ENCODE results near the gene BPIFB6. TPM values are rescaled to one million over a fixed set of nuclear protein-coding genes. Genes with fewer than 3 reads are reported as not detected.

BPIFB6 gene
- polyA plus RNA-seq, 2 of the 4 experiments (the other 2 are of a cell fraction), result not detected

DNA sequence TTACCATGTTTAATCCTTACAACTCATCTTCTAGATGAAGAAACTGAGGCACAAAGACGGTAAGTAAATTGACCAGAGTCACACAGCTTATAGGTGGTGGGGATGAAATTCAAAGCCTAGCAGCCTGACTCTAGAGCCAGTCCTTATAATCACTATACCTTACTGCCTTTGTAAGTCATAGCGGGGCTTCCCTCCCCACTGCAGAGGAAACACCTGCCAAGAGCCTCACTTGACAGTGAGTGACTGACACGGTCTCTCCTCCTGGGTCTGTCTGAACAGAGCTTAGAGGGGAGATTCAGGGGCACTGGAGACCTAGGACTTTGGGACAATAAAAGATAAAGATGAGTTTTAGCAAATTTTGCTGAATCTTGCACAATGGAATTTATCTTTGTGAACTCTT is 40.1 kb upstream of the BPIFB6 start (continued):
- TF ChIP-seq, protein P1, sequence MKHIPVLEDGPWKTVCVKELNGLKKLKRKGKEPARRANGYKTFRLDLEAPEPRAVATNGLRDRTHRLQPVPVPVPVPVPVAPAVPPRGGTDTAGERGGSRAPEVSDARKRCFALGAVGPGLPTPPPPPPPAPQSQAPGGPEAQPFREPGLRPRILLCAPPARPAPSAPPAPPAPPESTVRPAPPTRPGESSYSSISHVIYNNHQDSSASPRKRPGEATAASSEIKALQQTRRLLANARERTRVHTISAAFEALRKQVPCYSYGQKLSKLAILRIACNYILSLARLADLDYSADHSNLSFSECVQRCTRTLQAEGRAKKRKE (CRISPR knock-in tag; IDR thresholded peaks at IDR 0.05; ENCODE audit: low read depth), result no peak
- TF ChIP-seq NFE2L2 (conservative IDR thresholded peaks at IDR 0.05; ENCODE audit: low read length), result no peak
- no peak for TF ChIP-seq TFCP2L1 (CRISPR knock-in tag; IDR thresholded peaks at IDR 0.05)
- TF ChIP-seq MAZ (IDR thresholded peaks at IDR 0.05; ENCODE audit: borderline replicate concordance, low read depth, low read length), result no peak
- TF ChIP-seq PHF8 (IDR thresholded peaks at IDR 0.05; ENCODE audit: borderline replicate concordance, low read depth), result no peak
- TF ChIP-seq HOXB5 (CRISPR knock-in tag; IDR thresholded peaks at IDR 0.05), result no peak
- no peak for TF ChIP-seq ESRRA (IDR thresholded peaks at IDR 0.05; ENCODE audit: borderline replicate concordance, low read length)
- TF ChIP-seq HOXA7 (CRISPR knock-in tag; IDR thresholded peaks at IDR 0.05), result no peak
- no peak for TF ChIP-seq ZNF302 (CRISPR knock-in tag; IDR thresholded peaks at IDR 0.05)
- no peak for TF ChIP-seq POLR2AphosphoS2 (conservative IDR thresholded peaks at IDR 0.05; ENCODE audit: low read length)
- no peak for TF ChIP-seq CHD2 (IDR thresholded peaks at IDR 0.05; ENCODE audit: low read length, partially characterized antibody)

DNA sequence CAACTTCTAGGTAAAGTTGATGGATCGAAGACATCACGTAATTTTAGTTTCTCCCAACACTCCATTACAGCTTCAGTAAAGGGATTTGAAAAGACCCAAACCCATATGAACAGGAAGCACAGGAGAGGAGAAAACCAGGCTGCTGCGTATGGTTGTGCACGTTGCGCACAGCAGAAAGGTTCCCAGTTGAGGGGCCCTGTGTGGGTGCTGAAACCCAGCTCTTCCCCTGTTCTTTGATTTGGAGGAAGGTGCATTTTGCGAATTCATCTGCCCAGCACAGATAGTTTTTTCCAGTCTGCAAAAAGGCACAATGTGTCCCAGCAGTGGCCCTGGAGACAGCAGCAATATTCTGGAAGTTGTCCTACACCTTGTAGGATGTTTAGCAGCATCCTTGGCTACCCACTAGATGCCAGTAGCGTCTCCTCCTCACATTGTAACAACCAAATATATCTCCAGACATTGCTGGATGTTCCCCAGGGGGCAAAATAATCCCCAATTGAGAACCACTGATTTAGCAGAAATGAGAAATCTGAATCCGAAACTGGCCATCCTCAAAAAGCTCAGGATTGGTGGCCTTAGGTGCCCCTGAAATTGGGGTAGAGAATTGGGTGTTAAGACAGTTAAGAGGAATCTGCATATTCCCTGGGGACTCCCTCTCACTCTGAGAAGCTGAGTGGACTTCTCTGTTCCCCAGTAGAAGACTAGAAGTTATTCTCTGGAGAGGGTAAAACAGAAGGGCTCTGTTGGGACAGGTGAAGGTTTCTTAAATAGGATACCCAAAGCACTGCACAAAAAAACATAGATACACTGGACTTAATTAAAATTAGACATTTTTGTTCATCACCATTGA is 39.4 kb upstream of the BPIFB6 start:
- FAIRE-seq (no peak), ATAC-seq (no peak)
- CTCF ChIA-PET, result interaction anchor here (1.0 to 2.1 kb wide), 3 partner anchors 16 to 104 kb away, joined by 3 to 5 read pairs (median 3); no protein-coding TSS in a partner anchor

DNA sequence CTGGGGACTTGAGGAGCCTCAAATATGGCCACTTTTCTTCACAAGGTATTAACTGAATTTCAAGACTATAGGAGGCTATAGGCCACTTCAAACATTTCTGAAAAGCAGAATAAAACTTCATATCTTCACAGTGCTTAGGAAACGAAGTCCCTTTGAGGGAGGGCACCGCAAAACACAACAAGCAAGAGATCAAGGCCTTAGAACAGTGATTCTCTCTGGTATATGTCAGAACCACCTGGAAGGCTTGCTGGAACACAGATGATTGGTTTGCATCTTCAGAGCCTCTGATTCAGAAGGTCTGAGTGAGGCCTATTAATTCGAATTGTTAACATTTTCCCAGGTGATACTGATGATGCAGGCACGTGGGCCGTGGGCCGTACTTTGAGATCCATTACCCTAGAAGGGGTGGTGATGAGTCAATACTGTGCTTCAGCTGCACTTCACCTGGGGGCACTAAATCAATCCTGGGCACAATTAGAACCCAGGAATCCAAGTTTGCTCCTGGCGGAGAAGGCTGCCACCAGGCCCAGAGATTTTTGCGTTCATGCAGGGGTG is 37.9 kb upstream of the BPIFB6 start:
- H3K4me3 ChIP-seq, result no peak overlapping the region
- H3K9me3 ChIP-seq, result peaks cover 14% of the 10 kb centered on the region
- no peak for ATAC-seq
- H3K4me1 ChIP-seq, result no peaks in the 10 kb centered on the region
- 44% methylated on average over 8 of the region's 8 CpGs for WGBS (ENCODE audit: missing lambda C conversion rate)
- no peak overlapping the region for H3K4me2 ChIP-seq
- DNase-seq (ENCODE audit: low read depth in 1 of 2, low spot score in 1 of 2), result no peak
- TF ChIP-seq, protein P2, sequence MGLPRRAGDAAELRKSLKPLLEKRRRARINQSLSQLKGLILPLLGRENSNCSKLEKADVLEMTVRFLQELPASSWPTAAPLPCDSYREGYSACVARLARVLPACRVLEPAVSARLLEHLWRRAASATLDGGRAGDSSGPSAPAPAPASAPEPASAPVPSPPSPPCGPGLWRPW (IDR thresholded peaks at IDR 0.05), result no peak
- no peak for TF ChIP-seq RNF2 (IDR thresholded peaks at IDR 0.05; ENCODE audit: borderline replicate concordance, low read depth)
- TF ChIP-seq, protein P3, sequence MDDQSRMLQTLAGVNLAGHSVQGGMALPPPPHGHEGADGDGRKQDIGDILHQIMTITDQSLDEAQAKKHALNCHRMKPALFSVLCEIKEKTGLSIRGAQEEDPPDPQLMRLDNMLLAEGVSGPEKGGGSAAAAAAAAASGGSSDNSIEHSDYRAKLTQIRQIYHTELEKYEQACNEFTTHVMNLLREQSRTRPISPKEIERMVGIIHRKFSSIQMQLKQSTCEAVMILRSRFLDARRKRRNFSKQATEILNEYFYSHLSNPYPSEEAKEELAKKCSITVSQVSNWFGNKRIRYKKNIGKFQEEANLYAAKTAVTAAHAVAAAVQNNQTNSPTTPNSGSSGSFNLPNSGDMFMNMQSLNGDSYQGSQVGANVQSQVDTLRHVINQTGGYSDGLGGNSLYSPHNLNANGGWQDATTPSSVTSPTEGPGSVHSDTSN (IDR thresholded peaks at IDR 0.05), result no peak
- no peak for TF ChIP-seq TFCP2L1 (CRISPR knock-in tag; IDR thresholded peaks at IDR 0.05)
- TF ChIP-seq, protein P4, sequence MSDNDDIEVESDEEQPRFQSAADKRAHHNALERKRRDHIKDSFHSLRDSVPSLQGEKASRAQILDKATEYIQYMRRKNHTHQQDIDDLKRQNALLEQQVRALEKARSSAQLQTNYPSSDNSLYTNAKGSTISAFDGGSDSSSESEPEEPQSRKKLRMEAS (IDR thresholded peaks at IDR 0.05), result no peak
- TF ChIP-seq ZC3H11A (IDR thresholded peaks at IDR 0.05), result no peak
- no peak for TF ChIP-seq JUNB (IDR thresholded peaks at IDR 0.05)
- FAIRE-seq, result no peak
- no peak overlapping the region for H3K27ac ChIP-seq
- CTCF ChIA-PET, result no interaction called here
- POLR2A ChIA-PET, result no interaction called here

More for the DNA sequence above, 39.4 kb upstream of the BPIFB6 start:
- Histone ChIP-seq H3K4me1 (no peaks in the 10 kb centered on the region), H3K4me3 (no peak overlapping the region), H3K27ac (no peak overlapping the region), H3K9me3 (peaks cover 14% of the 10 kb centered on the region), H3K4me2 (no peak overlapping the region)
- TF ChIP-seq POLR2A (IDR thresholded peaks at IDR 0.05; ENCODE audit: low read length) (no peak), CEBPB (IDR thresholded peaks at IDR 0.05) (no peak), ZC3H11A (IDR thresholded peaks at IDR 0.05) (no peak), RFX5 (IDR thresholded peaks at IDR 0.05) (no peak), MYC (IDR thresholded peaks at IDR 0.05; ENCODE audit: borderline replicate concordance, low read length) (no peak), JUNB (IDR thresholded peaks at IDR 0.05) (no peak), JUN (IDR thresholded peaks at IDR 0.05) (no peak), MAFK (IDR thresholded peaks at IDR 0.05; ENCODE audit: partially characterized antibody) (no peak), ZSCAN20 (CRISPR knock-in tag; IDR thresholded peaks at IDR 0.05) (no peak), EHF (CRISPR knock-in tag; IDR thresholded peaks at IDR 0.05) (no peak), KDM1A (IDR thresholded peaks at IDR 0.05; ENCODE audit: low read depth) (no peak), FOSL2 (IDR thresholded peaks at IDR 0.05) (no peak), FOSL2 (CRISPR knock-in tag; IDR thresholded peaks at IDR 0.05) (no peak), KDM5A (IDR thresholded peaks at IDR 0.05) (no peak), NFE2L2 (conservative IDR thresholded peaks at IDR 0.05; ENCODE audit: low read length) (no peak), POLR2AphosphoS2 (conservative IDR thresholded peaks at IDR 0.05; ENCODE audit: low read length) (no peak)
- TF ChIP-seq, protein P5, sequence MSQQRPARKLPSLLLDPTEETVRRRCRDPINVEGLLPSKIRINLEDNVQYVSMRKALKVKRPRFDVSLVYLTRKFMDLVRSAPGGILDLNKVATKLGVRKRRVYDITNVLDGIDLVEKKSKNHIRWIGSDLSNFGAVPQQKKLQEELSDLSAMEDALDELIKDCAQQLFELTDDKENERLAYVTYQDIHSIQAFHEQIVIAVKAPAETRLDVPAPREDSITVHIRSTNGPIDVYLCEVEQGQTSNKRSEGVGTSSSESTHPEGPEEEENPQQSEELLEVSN (IDR thresholded peaks at IDR 0.05; ENCODE audit: borderline replicate concordance, low read depth), result no peak
- WGBS (ENCODE audit: missing lambda C conversion rate), result 49% methylated on average over 8 of the region's 8 CpGs
- no peak for DNase-seq (ENCODE audit: low read depth in 1 of 2, low spot score in 1 of 2)
- POLR2A ChIA-PET, result no interaction called here

Measured in A549 (cell line).